Spleen (tissue), 13 donors: ENCODE results near the gene MYH1. TPM values are rescaled to one million over a fixed set of nuclear protein-coding genes. Genes with fewer than 3 reads are reported as not detected.

Source experiments
- DNase-seq: peaks from one replicate; pipeline ENCODE4 v3.0.0-alpha.2; 2020
- H3K27ac ChIP-seq, 8 donors: fragments of 200-600 bp; sonication (generic) in 7 of 8; 1 replicate in 4 of 8; 2 replicates in 4 of 8; pipeline versions ENCODE4 v1.5.0 to v1.8.0; 2016 to 2021; ENCODE audit warnings: inconsistent platforms in 4 of 8, mild to moderate bottlenecking in 4 of 8, moderate library complexity in 1 of 8
- H3K27me3 ChIP-seq, 7 donors: fragments of 200-600 bp; sonication (generic) in 6 of 7; replicated peaks in 1 of 7; 1 replicate in 4 of 7; 2 replicates in 3 of 7; pipeline versions ENCODE4 v1.5.0 to v1.8.0; 2016 to 2021; ENCODE audit warnings: inconsistent platforms in 3 of 7, mild to moderate bottlenecking in 1 of 7
- H3K36me3 ChIP-seq, 6 donors: fragments of 200-600 bp; sonication (generic) in 5 of 6; 1 replicate in 4 of 6; 2 replicates in 2 of 6; pipeline versions ENCODE4 v1.5.0 to v1.8.0; 2016 to 2021; ENCODE audit warnings: inconsistent platforms in 2 of 6
- H3K4me1 ChIP-seq, 6 donors: fragments of 200-600 bp; sonication (generic) in 5 of 6; 1 replicate in 3 of 6; 2 replicates in 3 of 6; pipeline versions ENCODE4 v1.5.0 to v1.8.0; 2016 to 2021; ENCODE audit warnings: inconsistent platforms in 3 of 6
- H3K4me3 ChIP-seq, 8 donors: fragments of 200-600 bp; sonication (generic) in 7 of 8; 1 replicate in 4 of 8; 2 replicates in 4 of 8; pipeline versions ENCODE4 v1.5.0 to v1.8.0; 2016 to 2021; ENCODE audit warnings: inconsistent platforms in 4 of 8, mild to moderate bottlenecking in 4 of 8, moderate library complexity in 2 of 8
- H3K9me3 ChIP-seq, 8 donors: fragments of 200-600 bp; sonication (generic) in 7 of 8; 1 replicate in 4 of 8; 2 replicates in 4 of 8; pipeline versions ENCODE4 v1.5.0 to v1.8.0; 2016 to 2021; ENCODE audit warnings: inconsistent platforms in 4 of 8
- POLR2A ChIP-seq, 3 donors: fragments of 450-650 bp; IDR thresholded peaks; one replicate each; pipeline ENCODE4 v1.5.1; 2017; ENCODE audit warnings: antibody characterized with exemption in 3 of 3, mild to moderate bottlenecking in 1 of 3
- POLR2AphosphoS5 ChIP-seq, 3 donors: sonication (generic); formaldehyde crosslinking; IDR thresholded peaks; one replicate each; pipeline ENCODE4 v1.5.1; 2017; ENCODE audit warnings: antibody characterized with exemption in 3 of 3
- WGBS, 5 donors: extraction: QIAGEN DNeasy Blood & Tissue Kit in 3 of 5; methylation state at CpG; one replicate each; pipeline versions ENCODE4 v1.1.5 to v1.1.7; 2013 to 2018; 5-methylcytosine and 5-hydroxymethylcytosine counted together
- intact Hi-C: fragments of 100-400 bp; cut with DNase I; formaldehyde crosslinking; loops from one replicate; pipeline ENCODE4 v1.15.0; 2023; ENCODE audit warnings: low total_unique reads
- long read RNA-seq, 2 donors: transcript quantifications; one replicate each; lab custom pipeline, GENCODE V29; 2026
- polyA plus RNA-seq, 3 donors: library from polyadenylated mRNA; stranded (reverse); fragments of 200-250 nt; gene quantifications; one replicate each; pipeline ENCODE4 v1.2.1, GENCODE V29; 2013
- total RNA-seq, 7 donors: library from RNA; depleted of rRNA in 3 of 7; stranded (reverse); fragments of >200 nt in 3 of 7; fragmentation: NEBNext Ultra II Directional in 4 of 7; extraction: Animal tissue kit (Norgen Biotek cat#: 25700) in 4 of 7; gene quantifications; one replicate each; pipeline versions ENCODE4 v1.1.0 to v1.2.1, GENCODE V29; 2016 to 2021
- TF ChIP-seq, protein P1 (sequence below), 11 experiments: fragments of 200-600 bp in 7 of 11; fragments of 450-650 bp in 4 of 11; sonication (generic) in 4 of 11; IDR thresholded peaks in 8 of 11; conservative IDR thresholded peaks in 3 of 11; 1 replicate in 7 of 11; 2 replicates in 4 of 11; pipeline versions ENCODE4 v1.4.0 to v1.8.0; 2016 to 2021; ENCODE audit warnings: antibody characterized with exemption in 11 of 11, inconsistent platforms in 4 of 11, mild to moderate bottlenecking in 1 of 11
- donor health status: healthy with polysubstance abuse.
- donor health status: DM: no; HTN: no; CAD: no; lungs with moderate emphysema.
- donor health status: DM: no; HTN: no; CAD: no.
- donor health status: Bipolar disorder and iron deficiency.
- donor health status: healthy.
- donor health status: DM: no; HTN: no; CAD: no.
- donor health status: DM: yes; HTN: yes; CAD: no.

MYH1 gene
- total RNA-seq: under 1 TPM in 1 of 7 donors, not detected in 6; 0.03 TPM
- under 1 TPM in 2 of 3 donors, not detected in 1; 0.06 to 0.09 TPM for polyA plus RNA-seq
- long read RNA-seq, donor 1: 0 reads
- long read RNA-seq, donor 2: 0 reads

DNA sequence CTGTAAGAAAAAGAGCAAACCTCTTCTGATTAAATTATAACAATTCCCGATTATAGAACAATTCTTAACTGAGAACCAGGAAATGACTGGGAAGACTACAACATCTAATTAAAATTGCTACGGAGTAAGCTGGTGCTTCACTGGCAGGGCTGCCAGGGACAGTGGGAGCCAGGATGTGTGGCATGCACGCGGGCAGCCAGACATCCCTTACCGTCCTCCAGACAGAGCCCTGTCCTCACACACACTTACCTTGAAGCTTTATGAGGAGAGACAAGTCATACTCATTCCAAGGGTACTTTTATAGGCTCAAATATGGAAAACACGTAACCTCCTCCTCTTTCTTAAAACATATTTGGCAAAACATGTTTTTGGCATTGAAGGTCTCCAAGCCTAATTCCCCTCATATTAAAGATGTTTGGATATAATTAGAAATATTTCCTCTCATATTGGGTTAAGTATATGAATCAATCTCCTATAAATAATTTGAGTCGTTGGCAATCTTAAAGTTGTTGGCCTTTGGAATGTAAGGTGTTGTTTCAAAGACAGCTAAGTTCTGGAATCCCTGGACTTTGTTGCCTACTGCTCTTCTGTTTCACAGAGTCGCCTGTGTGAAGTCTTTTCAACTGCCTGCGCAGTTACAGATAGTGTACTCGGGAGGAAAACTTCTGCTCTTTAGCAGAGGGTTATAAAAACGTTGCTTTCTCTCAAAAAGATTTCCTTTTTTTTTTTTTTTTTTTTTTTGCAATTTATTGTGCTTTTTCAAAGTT lies at the start of gene MYH1:
Gene MYH1 (minus strand): TSS at position 272 of the 767 bp plus-strand sequence. CDS start 1,900 bp downstream, outside the sequence.
- Histone ChIP-seq H3K4me1 (no peaks in the 10 kb centered on the region), H3K27ac (no peak within 1 kb of the TSS), H3K27me3 (no peaks in the 10 kb centered on the region), H3K4me3 (no peak within 1 kb of the TSS), H3K9me3 (peaks cover 0 to 12% (median 4%) of the 10 kb centered on the region in 8 donors), H3K36me3 (no peaks in the 10 kb centered on the region)
- TF ChIP-seq POLR2A (IDR thresholded peaks at IDR 0.05): no peak
- TF ChIP-seq POLR2AphosphoS5 (IDR thresholded peaks at IDR 0.05): no peak
- TF ChIP-seq, protein P1, sequence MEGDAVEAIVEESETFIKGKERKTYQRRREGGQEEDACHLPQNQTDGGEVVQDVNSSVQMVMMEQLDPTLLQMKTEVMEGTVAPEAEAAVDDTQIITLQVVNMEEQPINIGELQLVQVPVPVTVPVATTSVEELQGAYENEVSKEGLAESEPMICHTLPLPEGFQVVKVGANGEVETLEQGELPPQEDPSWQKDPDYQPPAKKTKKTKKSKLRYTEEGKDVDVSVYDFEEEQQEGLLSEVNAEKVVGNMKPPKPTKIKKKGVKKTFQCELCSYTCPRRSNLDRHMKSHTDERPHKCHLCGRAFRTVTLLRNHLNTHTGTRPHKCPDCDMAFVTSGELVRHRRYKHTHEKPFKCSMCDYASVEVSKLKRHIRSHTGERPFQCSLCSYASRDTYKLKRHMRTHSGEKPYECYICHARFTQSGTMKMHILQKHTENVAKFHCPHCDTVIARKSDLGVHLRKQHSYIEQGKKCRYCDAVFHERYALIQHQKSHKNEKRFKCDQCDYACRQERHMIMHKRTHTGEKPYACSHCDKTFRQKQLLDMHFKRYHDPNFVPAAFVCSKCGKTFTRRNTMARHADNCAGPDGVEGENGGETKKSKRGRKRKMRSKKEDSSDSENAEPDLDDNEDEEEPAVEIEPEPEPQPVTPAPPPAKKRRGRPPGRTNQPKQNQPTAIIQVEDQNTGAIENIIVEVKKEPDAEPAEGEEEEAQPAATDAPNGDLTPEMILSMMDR (IDR thresholded peaks at IDR 0.05 in 8 of 11, conservative IDR thresholded peaks at IDR 0.05 in 3 of 11): no peak
- 72 to 83% (median 77%) methylated on average over 11 of the region's 11 CpGs for WGBS, 5 donors
- intact Hi-C loops: no loop called here
- no peak for DNase-seq

DNA sequence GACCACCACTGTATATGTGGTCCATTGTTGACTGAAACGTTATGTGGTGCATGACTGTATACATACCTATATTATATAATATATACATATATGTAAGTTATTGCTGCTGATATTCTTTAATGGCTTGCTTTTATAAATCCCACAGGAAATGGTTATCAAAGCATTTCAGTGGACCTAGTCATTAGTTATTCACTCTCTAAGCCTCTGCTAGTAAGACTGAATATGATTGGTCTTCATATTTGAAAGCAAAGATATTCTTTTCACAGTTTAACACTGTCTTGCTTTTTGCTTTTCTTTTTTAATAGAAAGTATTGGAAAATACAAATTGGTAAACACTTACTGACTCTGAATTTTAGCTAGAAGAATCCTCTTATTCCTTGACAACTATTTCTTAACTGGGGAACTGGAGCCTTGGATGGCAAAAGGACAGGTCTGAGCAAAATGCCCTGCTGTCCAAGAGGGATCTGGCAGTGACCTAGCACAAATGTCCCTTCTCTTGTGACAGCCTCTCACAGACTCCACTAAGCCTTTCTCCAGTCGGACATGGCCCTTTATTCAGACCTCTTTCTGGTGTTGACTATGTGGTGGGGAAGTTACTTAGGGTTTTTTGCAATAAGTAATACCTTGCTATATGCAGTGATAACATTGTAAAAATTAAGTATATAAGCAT lies 45.8 kb upstream of the MYH1 start:
- no peak overlapping the region for H3K27ac ChIP-seq
- peaks cover 0 to 14% (median 0%) of the 10 kb centered on the region in 7 donors for H3K27me3 ChIP-seq
- no peak overlapping the region for H3K4me3 ChIP-seq
- intact Hi-C loops: no loop called here
- TF ChIP-seq, protein P1 (IDR thresholded peaks at IDR 0.05 in 8 of 11, conservative IDR thresholded peaks at IDR 0.05 in 3 of 11): no peak
- TF ChIP-seq POLR2A (IDR thresholded peaks at IDR 0.05): no peak
- no peak for TF ChIP-seq POLR2AphosphoS5 (IDR thresholded peaks at IDR 0.05)
- 78 to 93% (median 86%) methylated on average over 2 of the region's 2 CpGs for WGBS, 5 donors
- H3K4me1 ChIP-seq: no peaks in the 10 kb centered on the region
- H3K9me3 ChIP-seq: no peaks in the 10 kb centered on the region
- DNase-seq: no peak
- no peaks in the 10 kb centered on the region for H3K36me3 ChIP-seq

DNA sequence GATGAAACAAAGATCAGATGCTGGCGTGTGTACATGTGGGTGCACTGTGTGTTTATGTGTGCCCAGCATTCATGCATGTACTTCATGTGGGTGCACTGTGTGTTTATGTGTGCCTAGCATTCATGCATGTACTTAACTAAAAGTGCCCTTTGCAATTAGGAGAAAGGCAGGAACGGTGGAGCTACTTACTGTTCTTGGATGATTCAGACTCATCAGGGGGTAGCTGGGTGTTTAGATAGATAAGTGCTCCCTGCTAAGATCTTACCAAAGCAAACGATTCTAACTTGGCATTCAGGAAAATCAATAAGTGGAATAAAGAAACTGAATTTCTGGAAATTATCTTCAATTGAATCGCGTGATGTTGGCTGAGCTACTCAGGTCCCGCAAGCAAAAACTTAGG lies 39.7 kb upstream of the MYH1 start:
- Histone ChIP-seq H3K9me3 (no peaks in the 10 kb centered on the region), H3K27me3 (no peaks in the 10 kb centered on the region), H3K36me3 (no peaks in the 10 kb centered on the region), H3K4me3 (no peak overlapping the region), H3K4me1 (peaks cover 0 to 4% (median 0%) of the 10 kb centered on the region in 6 donors), H3K27ac (no peak overlapping the region)
- 84 to 85% (median 84%) methylated on average over 6 of the region's 6 CpGs for WGBS, 5 donors
- intact Hi-C loops: no loop called here
- no peak for TF ChIP-seq POLR2A (IDR thresholded peaks at IDR 0.05)
- TF ChIP-seq, protein P1 (IDR thresholded peaks at IDR 0.05 in 8 of 11, conservative IDR thresholded peaks at IDR 0.05 in 3 of 11): no peak
- TF ChIP-seq POLR2AphosphoS5 (IDR thresholded peaks at IDR 0.05): no peak
- no peak for DNase-seq

DNA sequence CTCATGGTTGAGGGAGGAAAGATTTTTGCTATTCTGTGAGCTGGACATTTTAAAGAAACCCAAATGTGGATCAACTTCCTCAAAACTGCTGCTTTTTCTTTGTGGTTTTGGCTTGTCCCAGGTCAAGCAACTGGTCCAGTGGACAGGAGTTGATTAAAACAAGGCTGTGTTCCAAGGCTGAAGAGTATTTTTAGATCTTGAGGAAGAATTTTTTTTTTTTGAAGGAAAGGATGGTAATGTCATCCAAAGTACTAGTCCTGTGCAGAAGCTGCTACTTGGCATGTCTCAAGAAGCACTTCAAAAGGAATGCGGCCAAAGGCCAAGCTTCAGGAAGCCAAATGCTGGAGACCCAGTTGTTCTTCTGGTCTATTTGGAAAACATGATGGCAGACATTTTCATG lies 39.1 kb upstream of the MYH1 start:
- no peak overlapping the region for H3K4me3 ChIP-seq
- H3K27me3 ChIP-seq: peaks cover 0 to 3% (median 0%) of the 10 kb centered on the region in 7 donors
- no peaks in the 10 kb centered on the region for H3K36me3 ChIP-seq
- H3K27ac ChIP-seq: peak overlapping the region in 1 of 8 donors; percentile 39
- H3K4me1 ChIP-seq: peaks cover 0 to 4% (median 0%) of the 10 kb centered on the region in 6 donors
- 61 to 91% (median 72%) methylated on average over 1 of the region's 1 CpG for WGBS, 5 donors
- H3K9me3 ChIP-seq: no peaks in the 10 kb centered on the region
- TF ChIP-seq POLR2AphosphoS5 (IDR thresholded peaks at IDR 0.05) (no peak), POLR2A (IDR thresholded peaks at IDR 0.05) (no peak)
- TF ChIP-seq, protein P1 (IDR thresholded peaks at IDR 0.05 in 8 of 11, conservative IDR thresholded peaks at IDR 0.05 in 3 of 11): no peak
- no peak for DNase-seq
- intact Hi-C loops: no loop called here
